DMS79 treated with DMSO at 0.1 percent for 48 hours (cell line): ENCODE data around the gene HSD17B8.

Source experiments
- DNase-seq: peaks from one replicate; lab custom pipeline; 2025; lab: John Stamatoyannopoulos, UW

Gene HSD17B8

DNA sequence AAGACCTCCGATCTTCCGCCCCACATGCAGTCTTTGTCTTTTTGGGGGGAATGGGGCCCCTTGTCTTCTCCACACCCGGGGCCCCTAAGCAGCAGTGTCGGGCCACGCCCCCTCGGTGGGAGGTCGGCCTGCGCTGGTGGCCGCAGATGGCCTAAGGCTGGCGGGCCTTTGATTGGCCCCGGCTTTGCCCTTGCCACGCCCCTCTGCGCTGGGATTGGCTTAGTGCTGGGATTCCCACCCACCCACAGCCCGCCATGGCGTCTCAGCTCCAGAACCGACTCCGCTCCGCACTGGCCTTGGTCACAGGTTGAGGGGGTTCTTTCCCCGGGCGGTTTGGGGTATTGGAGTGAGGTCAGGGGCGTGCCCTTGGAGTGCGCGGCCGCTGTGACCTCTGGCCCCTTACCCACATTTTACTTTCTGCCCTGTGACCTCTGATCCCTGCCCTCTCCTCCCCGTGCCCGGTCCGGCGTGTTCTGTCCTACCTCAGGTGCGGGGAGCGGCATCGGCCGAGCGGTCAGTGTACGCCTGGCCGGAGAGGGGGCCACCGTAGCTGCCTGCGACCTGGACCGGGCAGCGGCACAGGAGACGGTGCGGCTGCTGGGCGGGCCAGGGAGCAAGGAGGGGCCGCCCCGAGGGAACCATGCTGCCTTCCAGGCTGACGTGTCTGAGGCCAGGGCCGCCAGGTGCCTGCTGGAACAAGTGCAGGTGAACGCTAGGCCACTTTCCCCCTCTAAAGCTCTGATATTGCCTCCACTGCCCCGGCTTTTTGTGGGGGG, at the start of gene HSD17B8:
Gene HSD17B8, plus strand, starts transcription at position 241 of the 776 bp plus-strand sequence. Its CDS starts 14 bp downstream, at position 255.
- DNase-seq = peak; percentile 74

DNA sequence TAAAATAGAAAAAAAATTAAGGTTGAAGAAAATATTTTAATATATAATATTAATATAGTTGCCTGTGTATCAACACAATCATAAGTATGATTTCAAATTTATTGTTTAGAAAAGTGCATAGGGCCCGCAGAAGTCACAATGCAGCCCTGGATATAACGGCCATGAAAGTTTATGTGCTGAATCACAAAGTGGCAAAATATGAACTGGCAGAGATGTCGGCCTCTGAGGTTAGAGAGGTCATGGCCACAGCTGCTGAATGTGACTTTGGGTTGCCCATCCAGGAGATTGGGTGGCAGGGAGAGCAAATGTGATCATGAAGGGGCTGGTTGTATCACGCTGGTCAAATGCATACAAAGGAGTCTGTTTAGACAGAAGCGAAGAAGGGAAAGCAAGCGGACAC, 47.9 kb upstream of the HSD17B8 start:
- DNase-seq = no peak

DNA sequence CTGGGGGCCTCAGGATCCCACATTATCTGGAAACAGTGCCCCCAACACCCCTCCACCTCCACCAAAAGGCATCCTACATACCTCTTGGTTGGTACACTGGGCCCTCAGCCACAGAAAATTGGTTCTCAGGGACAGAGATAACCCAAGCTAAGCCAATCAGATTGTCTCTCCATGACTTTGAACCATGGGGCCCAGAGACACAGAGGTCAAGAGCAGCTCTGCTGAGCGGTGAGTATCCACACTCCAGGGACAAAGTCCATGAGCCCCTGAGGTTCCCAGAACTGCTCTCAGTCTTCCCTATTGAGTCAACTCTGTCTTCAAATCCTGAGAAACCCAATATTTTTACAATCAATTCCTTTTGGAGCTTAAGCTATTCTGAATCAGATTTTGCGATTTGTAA, 47.5 kb upstream of the HSD17B8 start:
- DNase-seq = no peak

DNA sequence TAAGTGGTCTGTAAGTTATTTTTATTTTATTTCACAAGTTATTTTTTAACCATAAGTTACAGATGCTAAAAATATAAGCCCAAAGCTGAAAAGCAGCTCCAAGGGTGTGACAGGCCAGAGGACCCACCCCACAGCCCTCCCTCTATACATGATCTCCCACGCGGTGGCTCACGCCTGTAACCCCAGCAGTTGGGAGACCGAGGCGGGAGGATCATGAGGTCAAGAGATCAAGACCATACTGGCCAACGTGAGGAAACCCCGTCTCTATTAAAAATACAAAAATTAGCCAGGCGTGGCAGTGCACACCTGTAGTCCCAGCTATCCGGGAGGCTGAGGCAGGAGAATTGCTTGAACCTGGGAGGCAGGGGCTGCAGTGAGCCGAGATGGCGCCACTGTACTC, 44.4 kb upstream of the HSD17B8 start:
- no peak for DNase-seq

DNA sequence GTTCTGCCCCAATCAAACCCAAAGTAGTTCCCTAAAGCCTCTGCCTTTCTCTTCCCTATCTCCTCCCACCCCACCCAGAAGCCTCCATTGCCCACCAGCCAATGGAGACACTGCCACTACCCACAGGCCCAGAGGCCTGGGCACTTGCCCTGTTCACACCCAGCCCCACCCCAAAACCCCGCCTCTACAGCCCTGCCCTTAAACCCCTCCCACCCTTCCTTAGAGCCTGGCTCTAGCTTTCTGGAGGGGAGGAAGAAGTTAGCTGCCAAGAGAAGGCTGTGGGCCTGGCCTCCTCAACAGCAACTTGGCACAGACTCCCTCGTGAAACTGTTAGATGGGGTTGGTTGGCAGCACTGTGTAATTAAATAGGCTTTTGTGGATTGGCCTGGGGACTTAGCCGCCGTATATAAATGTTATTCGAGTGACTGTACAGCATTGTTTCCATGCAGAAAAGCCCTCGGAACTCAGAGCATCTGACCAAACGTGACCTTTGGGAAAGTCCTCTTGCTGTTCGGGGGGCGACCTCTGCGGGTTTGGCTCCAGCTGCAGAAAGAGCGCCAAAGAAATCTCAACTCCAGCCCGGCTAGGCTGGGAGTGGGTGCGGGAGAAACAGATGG, 43.6 kb upstream of the HSD17B8 start:
- peak; percentile 14 for DNase-seq

DNA sequence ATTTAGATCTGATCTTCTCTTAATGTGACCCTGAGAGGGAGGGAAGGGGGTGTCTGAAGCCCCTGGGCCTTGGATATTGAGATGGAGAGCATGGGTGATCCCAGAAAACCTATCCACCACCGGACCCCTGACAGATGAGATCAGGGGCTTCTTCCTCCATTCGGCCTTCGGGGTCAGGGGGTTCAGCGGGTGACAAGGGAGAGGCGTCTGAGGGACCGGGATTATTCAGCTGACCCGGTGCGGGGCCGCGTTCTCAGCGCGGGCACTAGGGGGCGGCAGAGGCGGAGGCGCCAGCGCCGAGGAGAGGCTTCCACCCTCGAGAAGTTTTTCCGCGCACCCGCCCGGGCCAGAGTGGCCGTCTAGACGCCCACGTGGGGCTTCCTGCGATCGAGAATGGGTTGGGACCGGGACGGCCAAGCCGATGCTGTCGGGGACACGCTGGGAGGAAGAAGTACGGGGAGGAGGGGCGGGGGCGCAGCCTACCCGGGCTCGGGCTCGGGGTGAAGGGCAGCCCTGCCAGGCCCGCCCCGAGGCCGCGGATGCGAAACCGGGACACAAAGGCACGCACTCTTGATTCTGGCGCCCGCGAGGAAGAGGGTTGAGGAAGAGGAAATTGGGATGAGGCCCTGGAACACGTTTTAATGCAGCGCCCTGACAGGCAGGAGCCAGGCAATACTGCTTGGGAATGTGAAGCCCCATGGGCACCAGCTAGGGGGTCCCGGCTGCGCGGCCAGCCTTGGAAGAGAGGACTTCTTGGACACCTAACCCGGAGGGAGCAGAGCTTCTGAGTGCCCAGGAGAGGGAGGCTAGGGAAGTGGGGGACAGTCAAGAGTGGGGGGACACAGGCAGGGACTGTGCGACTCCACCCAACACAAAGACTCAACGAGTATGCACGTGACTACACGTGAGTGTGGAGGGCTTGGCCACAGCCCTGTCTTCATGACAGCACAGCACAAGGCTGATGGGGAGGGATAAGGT, 42.8 kb upstream of the HSD17B8 start:
- DNase-seq = peak; percentile 55

DNA sequence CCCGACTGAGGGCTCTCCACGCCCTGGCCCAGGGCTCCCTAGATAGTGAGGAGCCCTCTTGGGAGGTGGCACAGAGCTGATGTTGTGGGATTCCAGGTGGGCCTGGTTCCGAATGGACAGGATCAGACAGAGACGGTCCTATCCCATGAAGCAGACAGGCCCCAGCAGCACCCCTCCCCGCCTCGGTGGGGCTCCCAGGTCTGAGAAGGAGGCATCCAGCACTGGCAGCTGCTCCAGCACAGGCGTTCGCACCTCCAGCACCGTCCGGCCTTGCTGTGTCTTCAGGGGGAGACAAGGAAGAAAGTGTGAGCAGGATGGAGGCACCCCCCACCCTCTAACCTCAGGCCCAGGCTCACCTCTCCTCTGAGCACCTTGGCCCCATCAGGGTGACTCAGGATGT, 40.9 kb upstream of the HSD17B8 start:
- DNase-seq = no peak

DNA sequence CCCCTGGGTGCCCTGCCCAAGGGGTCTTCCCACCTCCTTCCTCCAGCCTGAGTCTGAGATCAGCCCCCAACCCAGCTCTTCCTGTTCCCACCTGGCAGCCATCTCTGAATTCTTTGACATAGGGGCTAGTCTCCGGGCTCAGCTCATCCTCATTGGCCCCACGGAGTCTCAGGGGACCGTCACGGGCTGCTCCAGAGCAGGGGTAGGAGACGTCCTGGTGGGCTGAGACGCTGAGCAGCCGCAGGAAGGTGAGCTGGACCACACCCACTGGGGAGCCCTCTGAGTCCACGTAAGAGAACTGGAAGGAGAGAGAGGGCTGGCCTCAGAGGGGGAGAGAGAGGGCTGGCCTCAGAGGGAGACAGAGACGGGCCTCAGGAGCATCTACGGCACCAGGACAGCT, 40.3 kb upstream of the HSD17B8 start:
- DNase-seq = no peak

DNA sequence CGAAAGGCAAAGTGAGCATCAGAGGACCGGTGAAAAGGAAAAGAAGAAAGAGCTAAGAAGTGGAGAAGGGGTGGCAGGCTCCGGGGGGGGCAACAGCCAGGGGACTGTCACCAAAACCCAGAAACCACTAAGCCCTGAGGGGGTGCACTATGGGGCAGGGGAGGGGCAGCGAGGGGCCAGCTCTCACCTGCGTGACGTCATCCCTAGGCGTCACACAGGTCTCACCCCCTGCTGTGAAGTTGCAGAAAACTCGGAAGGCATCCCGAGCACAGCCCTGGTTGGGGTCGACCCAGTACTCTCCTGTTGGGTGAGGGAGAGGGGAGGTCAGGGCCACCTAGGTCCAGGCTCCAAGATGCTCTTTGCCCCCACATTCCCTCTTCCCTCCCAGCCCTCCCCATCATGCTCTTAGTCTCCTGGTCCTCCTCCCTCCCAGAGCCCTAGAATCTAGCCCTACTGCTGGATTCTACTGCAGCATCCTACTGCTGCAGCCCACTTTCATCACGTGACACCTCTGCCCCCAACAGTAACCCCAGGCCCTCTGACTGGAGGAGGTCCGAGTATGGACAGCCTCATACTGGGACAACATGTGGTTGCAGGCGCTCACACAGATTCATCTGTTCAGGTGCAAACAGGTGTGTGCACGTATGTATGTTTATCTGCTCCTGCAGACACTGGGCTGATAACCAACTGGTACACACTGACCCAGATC, 39.6 kb upstream of the HSD17B8 start:
- no peak for DNase-seq

DNA sequence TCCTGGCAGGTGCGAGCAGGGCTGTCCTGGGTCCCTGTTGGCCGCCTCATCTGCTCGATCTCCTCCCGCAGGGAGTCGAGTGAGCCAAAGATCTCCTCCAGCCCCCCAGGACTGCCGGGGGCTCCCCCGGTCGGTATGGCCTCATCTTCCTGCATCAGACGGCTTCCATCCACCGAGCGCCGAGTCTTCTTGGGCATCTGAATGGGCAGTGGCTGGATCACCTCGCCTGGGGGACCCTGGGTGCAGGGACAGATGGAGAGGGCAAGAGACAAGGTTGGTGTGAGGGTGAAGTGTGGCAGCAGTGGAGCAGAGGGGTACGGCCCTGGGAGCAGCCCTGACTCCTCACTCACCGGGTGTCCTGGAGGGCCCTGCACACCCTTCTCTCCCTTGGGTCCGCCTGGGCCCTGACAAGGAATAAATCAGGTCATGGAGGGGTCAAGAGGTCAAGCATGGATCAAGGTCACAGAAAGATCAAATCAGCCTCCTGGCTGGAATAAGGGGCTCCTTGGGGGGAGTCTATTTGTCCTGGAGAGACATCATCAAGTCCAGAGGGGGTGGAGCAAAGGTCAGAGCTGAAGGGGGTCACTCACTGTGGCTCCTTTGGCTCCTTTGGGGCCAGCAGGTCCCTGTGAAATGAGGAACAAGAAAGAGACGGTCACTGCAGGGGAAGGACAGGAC, 38.7 kb upstream of the HSD17B8 start:
- no peak for DNase-seq

DNA sequence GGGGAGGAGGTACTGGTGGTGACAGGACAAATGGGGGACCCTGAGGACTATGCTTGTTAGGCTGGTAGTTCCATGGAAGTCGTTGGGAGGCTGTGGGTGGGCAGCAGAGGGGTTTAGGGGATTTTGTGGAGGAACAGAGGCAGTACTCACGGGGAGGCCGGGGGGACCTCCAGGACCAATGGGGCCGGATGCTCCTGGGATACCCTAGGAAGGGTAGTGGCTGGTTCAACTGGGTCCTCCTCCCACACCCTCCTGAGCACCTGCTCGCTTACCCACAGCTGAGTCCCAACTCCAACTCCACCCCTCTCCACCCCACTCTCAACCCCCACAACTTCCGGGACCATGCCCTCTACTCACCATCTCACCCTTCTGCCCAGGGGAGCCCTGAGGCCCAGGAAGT, 38.1 kb upstream of the HSD17B8 start:
- DNase-seq = no peak

DNA sequence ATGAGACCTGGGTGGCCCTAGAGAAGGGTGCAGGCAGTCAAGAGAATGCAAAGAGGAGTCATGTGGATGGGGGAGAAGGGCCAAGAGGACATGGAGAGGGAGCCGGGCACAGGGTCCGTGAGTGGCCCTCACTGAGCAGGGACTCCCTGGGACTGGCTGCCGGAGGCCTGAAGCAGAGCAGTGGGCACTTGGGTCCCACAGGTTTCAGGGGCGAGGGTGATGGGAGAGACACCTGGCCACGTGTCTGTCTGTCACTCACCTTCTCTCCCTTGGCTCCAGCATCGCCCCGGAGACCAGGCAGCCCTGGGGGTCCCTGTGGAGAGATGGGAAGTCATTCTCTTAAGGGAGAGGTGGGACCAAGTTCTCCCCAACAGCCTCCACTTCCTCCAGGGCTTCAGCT, 37.6 kb upstream of the HSD17B8 start:
- DNase-seq = no peak

DNA sequence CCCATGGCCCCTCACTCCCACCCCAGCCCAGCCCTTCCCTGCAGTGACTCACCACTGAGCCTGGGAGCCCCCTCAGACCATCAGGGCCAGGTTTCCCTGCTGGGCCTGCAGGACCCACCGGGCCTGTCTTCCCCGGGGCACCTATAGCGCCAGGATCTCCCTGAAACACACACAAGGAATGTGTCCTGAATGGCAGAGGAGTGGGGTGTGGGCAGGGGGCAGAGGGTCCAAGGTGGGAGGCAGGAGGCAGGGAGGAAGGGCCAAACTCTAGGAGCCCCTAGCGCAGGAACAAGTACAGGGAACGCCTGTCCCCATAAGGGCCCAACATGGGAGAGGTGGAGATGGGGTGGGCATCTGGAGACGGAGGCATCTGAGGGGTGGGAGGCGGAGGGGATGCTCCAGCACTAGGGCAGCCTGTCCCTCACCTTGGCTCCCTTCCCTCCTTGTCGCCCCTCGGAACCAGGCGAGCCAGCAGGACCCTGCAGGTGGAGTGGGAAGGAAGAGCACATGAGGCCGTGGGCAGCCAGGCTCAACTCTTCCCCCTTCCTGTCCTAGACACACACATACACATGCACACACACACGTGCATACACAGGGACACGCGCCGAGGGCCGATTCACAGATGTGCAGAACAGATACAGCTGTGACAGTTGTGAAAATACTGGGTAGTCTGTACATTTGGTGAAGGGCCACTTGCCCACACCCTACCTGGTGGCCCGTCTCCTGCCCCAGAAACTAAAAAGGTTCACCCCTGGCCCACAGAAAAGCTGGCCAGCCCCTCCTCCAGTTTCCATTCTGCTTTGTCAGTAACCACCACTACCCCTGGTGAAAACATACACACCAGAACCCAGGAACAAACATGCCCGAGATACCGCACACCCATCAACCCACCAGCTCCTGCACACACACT, 36.8 kb upstream of the HSD17B8 start:
- no peak for DNase-seq

DNA sequence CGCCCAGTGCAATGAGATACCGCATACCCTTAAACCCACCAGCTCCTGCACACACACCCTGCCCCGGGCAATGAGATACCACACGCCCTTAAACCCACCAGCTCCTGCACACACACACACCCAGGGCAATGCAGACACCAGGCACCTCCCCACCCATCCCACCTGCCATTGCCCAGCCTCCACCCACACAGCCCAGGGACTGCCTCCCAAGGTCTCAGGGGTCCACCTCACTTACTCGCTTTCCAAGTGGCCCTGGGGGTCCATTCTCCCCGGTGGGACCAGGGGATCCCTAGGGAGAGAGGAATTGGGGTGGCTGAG, 36.2 kb upstream of the HSD17B8 start:
- no peak for DNase-seq

DNA sequence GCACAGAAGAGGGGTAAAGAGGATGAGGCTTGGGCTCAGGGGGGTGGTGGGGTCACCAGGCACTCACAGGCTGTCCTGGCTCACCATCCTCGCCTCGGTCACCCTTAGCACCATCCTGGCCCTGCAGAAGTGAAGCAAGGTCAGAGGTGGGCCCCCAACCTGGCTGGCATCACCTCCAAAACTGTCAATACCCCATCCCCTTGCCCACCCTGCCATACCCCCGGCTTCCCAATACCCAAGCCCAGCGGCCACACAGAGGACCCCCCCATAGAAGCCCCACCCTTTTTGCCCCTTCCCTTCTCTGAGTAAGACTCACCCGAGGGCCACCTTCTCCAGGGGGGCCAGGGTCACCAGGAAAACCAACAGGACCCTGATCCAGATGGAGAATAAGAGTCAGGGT, 35.8 kb upstream of the HSD17B8 start:
- no peak for DNase-seq

DNA sequence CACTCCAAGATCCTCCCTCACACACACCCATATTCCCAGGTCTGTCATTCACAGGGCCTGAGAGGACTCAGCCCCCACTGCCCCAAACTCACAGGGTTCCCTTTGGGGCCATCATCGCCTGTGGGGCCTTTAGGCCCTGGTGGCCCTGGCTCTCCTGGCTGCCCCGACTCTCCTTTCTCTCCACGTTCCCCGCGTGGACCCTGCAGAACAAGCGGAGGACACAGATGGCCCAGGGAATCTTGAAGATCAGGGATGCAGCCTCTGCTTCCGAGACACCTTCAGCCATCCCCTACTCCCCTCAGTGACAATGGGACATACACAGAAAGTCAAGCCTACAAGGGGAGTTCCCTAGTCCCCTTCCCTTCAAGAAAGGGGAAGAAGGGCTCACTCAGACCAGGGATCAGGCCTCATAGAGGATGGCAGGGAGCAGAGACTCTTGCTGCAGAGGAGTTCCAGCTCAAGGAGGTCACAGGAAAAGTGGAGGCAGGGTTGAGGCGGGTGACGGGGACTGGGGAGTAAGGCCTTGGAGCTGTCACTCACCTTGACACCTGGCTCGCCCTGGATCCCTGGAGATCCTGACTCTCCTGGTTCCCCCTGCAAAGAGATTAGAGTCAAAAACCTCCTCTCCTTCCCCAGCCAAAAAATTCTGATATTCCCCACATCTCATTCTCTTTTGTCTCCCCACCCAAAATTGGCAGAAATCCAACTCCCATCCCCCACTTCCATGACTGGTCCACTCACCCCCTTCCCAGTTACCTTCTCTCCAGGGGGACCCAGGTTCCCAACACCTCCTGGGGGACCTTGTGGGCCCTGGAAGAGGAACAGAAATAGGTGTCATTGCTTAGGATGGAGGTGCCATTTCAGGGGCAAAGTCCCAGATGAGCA, 34.9 kb upstream of the HSD17B8 start:
- DNase-seq = no peak

DNA sequence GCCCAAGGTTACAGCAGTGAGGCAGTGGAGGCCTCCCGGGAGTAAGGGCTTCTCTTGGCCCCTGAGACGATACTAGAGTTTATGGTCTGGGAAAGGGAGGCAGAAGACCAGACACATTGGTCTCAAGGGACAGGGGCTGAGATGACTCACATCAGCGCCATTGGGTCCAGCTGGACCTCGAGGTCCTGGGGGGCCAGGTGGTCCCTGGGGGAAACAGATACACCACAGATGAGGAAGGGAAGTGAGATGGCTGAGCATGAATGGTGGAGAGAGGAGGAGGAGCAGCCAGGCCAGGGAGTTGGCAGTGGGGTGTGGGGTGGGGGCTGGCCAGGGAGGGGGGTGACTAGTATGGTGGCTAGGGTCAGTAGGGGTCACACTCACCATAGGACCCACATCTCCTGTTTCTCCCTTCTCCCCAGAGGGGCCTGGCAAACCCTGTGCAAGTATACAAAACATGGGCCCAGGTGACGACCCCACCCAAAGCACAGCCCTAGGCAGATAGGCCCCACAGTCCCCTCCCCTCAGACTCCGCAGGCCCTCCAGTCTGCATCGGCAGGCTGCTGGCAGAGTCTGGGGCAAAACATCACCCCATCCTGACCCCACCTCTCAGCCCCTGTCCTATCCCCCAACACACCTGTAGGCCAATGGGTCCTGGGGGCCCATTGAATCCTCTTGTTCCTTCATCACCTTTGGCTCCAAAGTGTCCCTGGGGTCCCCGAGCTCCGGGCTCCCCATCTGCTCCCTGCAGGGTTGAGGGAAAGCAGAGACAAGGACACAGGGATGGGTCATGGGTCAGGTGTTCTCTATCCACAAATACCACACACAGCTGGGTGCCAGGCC, 34.1 kb upstream of the HSD17B8 start:
- DNase-seq = no peak

DNA sequence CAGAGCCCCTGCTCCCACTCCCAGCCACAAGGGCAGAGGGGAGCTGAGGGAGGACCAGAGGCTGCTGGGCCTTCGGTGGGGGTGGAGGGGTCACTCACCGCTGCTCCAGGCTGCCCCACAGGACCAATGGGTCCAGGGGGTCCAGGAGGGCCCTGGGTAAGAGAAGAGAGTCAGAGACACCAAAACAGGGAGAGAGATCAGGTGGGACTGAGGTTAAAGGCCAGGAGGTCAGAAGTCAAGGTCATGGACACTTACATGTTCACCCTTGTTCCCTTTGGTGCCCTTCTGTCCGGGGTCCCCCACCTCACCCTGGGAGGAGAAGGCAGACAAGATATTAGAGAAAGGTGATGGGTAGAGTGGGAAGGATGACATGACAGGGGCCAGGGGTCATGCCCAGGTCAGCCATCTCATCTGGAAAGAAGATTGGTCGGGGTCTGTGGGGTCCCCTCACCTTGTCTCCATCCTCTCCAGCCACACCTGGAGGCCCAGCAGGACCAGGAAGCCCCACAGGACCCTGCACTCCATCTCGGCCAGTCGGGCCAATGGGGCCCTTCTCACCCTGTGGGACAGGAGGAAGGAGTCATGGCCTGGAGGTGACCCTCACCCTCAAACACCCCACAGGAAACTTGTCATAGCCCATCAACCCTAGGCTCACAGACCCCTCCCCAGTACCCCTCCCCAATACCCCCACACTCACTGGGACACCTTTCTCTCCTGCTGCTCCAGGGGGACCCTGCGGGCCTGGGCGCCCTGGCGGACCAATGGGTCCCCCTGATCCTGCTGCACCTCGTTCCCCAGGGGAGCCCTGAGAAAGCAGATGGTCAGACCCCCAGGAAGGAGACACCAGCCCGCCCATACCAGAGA, 33.2 kb upstream of the HSD17B8 start:
- no peak for DNase-seq
